ENCODE data around the gene HBZ.
"Not testable (repeated sequence)": the region's sequence is repeated elsewhere in the genome, so short reads cannot be mapped to it uniquely, and the experiment has no call there.

The HBZ gene

GRCh38 chr16:164827-165538, 12.5 kb downstream of the HBZ start:
- DNase-seq (ENCODE audit: low spot score), result no peak

- DNase-seq (ENCODE audit: low spot score), result no peak
Measured at GRCh38 chr16:165539-166374, 13.3 kb downstream of the HBZ start, which contains the start of gene HBM. HBM (plus strand) TSS chr16:165978; CDS start chr16:165998, 20 bp downstream.

GRCh38 chr16:166375-167121, 14.1 kb downstream of the HBZ start:
- DNase-seq (ENCODE audit: low spot score), result no peak

GRCh38 chr16:167122-167690, 14.8 kb downstream of the HBZ start:
- no peak for DNase-seq (ENCODE audit: low spot score)

GRCh38 chr16:168424-168823, 16.0 kb downstream of the HBZ start:
- no peak for DNase-seq (ENCODE audit: low spot score)

GRCh38 chr16:169014-169413, 16.6 kb downstream of the HBZ start:
- DNase-seq (ENCODE audit: low spot score), result no peak

- not testable (repeated sequence) for DNase-seq (ENCODE audit: low spot score)
Measured at GRCh38 chr16:170088-170507, 17.7 kb downstream of the HBZ start.

- DNase-seq (ENCODE audit: low spot score), result no peak
Measured at GRCh38 chr16:170788-171187, 18.3 kb downstream of the HBZ start.

GRCh38 chr16:172374-172941, 20.0 kb downstream of the HBZ start, which contains the start of gene HBA2:
HBA2 (plus strand) TSS chr16:172876; CDS start chr16:172913, 37 bp downstream.
- DNase-seq (ENCODE audit: low spot score), result not testable (repeated sequence)

GRCh38 chr16:173211-173854, 20.9 kb downstream of the HBZ start:
- DNase-seq (ENCODE audit: low spot score), result not testable (repeated sequence)

GRCh38 chr16:173928-174769, 21.7 kb downstream of the HBZ start:
- not testable (repeated sequence) for DNase-seq (ENCODE audit: low spot score)

GRCh38 chr16:175011-175949, 22.8 kb downstream of the HBZ start:
- no peak for DNase-seq (ENCODE audit: low spot score)

GRCh38 chr16:176006-176405, 23.6 kb downstream of the HBZ start:
- not testable (repeated sequence) for DNase-seq (ENCODE audit: low spot score)

- DNase-seq (ENCODE audit: low spot score), result not testable (repeated sequence)
Measured at GRCh38 chr16:176477-177382, 24.3 kb downstream of the HBZ start, which contains the start of gene HBA1. HBA1 (plus strand) TSS chr16:176680; CDS start chr16:176717, 37 bp downstream.

GRCh38 chr16:177394-177822, 25.0 kb downstream of the HBZ start:
- no peak for DNase-seq (ENCODE audit: low spot score)

GRCh38 chr16:177981-178667, 25.7 kb downstream of the HBZ start:
- DNase-seq (ENCODE audit: low spot score), result no peak

GRCh38 chr16:178668-179015, 26.2 kb downstream of the HBZ start:
- DNase-seq (ENCODE audit: low spot score), result no peak

Data from activated CD4-positive, alpha-beta T cell treated with anti-CD3 and anti-CD28 coated beads, Interleukin-2, Interleukin-4, amounts not matched to agents 100 ng/mL and 50 ng/mL, durations not matched to agents 16 hours and 8 hours (primary cell).